ENCODE measurements around the gene IER5L. TPM values are rescaled to one million over a fixed set of nuclear protein-coding genes. Genes with fewer than 3 reads are reported as not detected.
"Not testable (repeated sequence)": the region's sequence is repeated elsewhere in the genome, so short reads cannot be mapped to it uniquely, and the experiment has no call there.

Gene IER5L
- polyA plus RNA-seq, 4 donors: 9.7 to 20.7 (median 13.6) TPM

- no peak for DNase-seq (ENCODE audit: low read depth in 4 of 4, low spot score in 2 of 4)
Observed at GRCh38 chr9:129164246-129164930, 13.7 kb downstream of the IER5L start.

- no peak for DNase-seq (ENCODE audit: low read depth in 4 of 4, low spot score in 2 of 4)
Observed at GRCh38 chr9:129163753-129164152, 14.3 kb downstream of the IER5L start.

- not testable (repeated sequence) for DNase-seq (ENCODE audit: low read depth in 4 of 4, low spot score in 2 of 4)
Observed at GRCh38 chr9:129163198-129163670, 14.8 kb downstream of the IER5L start.

GRCh38 chr9:129162497-129163197 lies 15.4 kb downstream of the IER5L start:
- no peak for DNase-seq (ENCODE audit: low read depth in 4 of 4, low spot score in 2 of 4)

GRCh38 chr9:129161534-129161837 lies 16.6 kb downstream of the IER5L start:
- no peak for DNase-seq (ENCODE audit: low read depth in 4 of 4, low spot score in 2 of 4)

GRCh38 chr9:129160712-129161533 lies 17.1 kb downstream of the IER5L start:
- DNase-seq (ENCODE audit: low read depth in 4 of 4, low spot score in 2 of 4): no peak

- DNase-seq (ENCODE audit: low read depth in 4 of 4, low spot score in 2 of 4): no peak
Observed at GRCh38 chr9:129156163-129156562, 21.9 kb downstream of the IER5L start.

GRCh38 chr9:129154866-129155477 lies 23.1 kb downstream of the IER5L start:
- no peak for DNase-seq (ENCODE audit: low read depth in 4 of 4, low spot score in 2 of 4)

- DNase-seq (ENCODE audit: low read depth in 4 of 4, low spot score in 2 of 4): no peak
Observed at GRCh38 chr9:129151469-129151868, 26.6 kb downstream of the IER5L start.

- no peak for DNase-seq (ENCODE audit: low read depth in 4 of 4, low spot score in 2 of 4)
Observed at GRCh38 chr9:129150672-129151211, 27.3 kb downstream of the IER5L start.

GRCh38 chr9:129150122-129150521 lies 27.9 kb downstream of the IER5L start:
- DNase-seq (ENCODE audit: low read depth in 4 of 4, low spot score in 2 of 4): no peak

GRCh38 chr9:129149442-129149841 lies 28.6 kb downstream of the IER5L start:
- DNase-seq (ENCODE audit: low read depth in 4 of 4, low spot score in 2 of 4): no peak

- DNase-seq (ENCODE audit: low read depth in 4 of 4, low spot score in 2 of 4): no peak
Observed at GRCh38 chr9:129148463-129149204, 29.4 kb downstream of the IER5L start.

GRCh38 chr9:129146441-129146941 lies 31.6 kb downstream of the IER5L start:
- no peak for DNase-seq (ENCODE audit: low read depth in 4 of 4, low spot score in 2 of 4)

GRCh38 chr9:129145841-129146292 lies 32.2 kb downstream of the IER5L start:
- no peak for DNase-seq (ENCODE audit: low read depth in 4 of 4, low spot score in 2 of 4)

GRCh38 chr9:129145316-129145715 lies 32.7 kb downstream of the IER5L start:
- DNase-seq (ENCODE audit: low read depth in 4 of 4, low spot score in 2 of 4): no peak

- DNase-seq (ENCODE audit: low read depth in 4 of 4, low spot score in 2 of 4): peak; percentile 82 to 92 (median 83)
Observed at GRCh38 chr9:129143031-129143927, 34.8 kb downstream of the IER5L start.

- no peak for DNase-seq (ENCODE audit: low read depth in 4 of 4, low spot score in 2 of 4)
Observed at GRCh38 chr9:129142138-129142935, 35.7 kb downstream of the IER5L start.
